GM10248 (cell line): Measurements from ENCODE around the gene SLC25A10.

Source experiments
- CTCF ChIA-PET: fragments of 300-600 bp; sonication (Branson Sonifier 250); formaldehyde crosslinking; extraction: SDS; loops from one replicate; lab custom pipeline; 2021; ENCODE audit warnings: antibody characterized with exemption; lab: Yijun Ruan, JAX
- POLR2A ChIA-PET: fragments of 350-650 bp; sonication (Branson Sonifier 250); formaldehyde crosslinking; extraction: SDS; loops from one replicate; lab custom pipeline; 2020; ENCODE audit warnings: antibody characterized with exemption; lab: Yijun Ruan, JAX
- DNase-seq: peaks from one replicate; pipeline ENCODE4 v3.0.0; 2012; ENCODE audit errors: extremely low spot score
- TF ChIP-seq, protein P1 (sequence below): IDR thresholded peaks from 2 replicates; pipeline ENCODE4 v1.5.1; 2012; ENCODE audit warnings: mild to moderate bottlenecking, low read depth; ENCODE audit errors: extremely low read depth, missing control alignments, control extremely low read depth

SLC25A10 gene

GRCh38 chr17:81690549-81690948, 21.5 kb upstream of the SLC25A10 start:
- DNase-seq: no peak
- TF ChIP-seq, protein P1, sequence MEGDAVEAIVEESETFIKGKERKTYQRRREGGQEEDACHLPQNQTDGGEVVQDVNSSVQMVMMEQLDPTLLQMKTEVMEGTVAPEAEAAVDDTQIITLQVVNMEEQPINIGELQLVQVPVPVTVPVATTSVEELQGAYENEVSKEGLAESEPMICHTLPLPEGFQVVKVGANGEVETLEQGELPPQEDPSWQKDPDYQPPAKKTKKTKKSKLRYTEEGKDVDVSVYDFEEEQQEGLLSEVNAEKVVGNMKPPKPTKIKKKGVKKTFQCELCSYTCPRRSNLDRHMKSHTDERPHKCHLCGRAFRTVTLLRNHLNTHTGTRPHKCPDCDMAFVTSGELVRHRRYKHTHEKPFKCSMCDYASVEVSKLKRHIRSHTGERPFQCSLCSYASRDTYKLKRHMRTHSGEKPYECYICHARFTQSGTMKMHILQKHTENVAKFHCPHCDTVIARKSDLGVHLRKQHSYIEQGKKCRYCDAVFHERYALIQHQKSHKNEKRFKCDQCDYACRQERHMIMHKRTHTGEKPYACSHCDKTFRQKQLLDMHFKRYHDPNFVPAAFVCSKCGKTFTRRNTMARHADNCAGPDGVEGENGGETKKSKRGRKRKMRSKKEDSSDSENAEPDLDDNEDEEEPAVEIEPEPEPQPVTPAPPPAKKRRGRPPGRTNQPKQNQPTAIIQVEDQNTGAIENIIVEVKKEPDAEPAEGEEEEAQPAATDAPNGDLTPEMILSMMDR: no peak
- ChIA-PET POLR2A (no interaction called here), CTCF (interaction anchor here (1.4 kb wide), 1 partner anchor 11 kb away, joined by 3 read pairs; no protein-coding TSS in a partner anchor)

GRCh38 chr17:81691196-81691595, 20.9 kb upstream of the SLC25A10 start:
- DNase-seq: no peak
- ChIA-PET CTCF (interaction anchor here (0.7 to 1.4 kb wide), 2 partner anchors 10 to 12 kb away, joined by 3 read pairs; partner anchors contain the start of gene MRPL12), POLR2A (no interaction called here)
- TF ChIP-seq, protein P1: no peak

DNA sequence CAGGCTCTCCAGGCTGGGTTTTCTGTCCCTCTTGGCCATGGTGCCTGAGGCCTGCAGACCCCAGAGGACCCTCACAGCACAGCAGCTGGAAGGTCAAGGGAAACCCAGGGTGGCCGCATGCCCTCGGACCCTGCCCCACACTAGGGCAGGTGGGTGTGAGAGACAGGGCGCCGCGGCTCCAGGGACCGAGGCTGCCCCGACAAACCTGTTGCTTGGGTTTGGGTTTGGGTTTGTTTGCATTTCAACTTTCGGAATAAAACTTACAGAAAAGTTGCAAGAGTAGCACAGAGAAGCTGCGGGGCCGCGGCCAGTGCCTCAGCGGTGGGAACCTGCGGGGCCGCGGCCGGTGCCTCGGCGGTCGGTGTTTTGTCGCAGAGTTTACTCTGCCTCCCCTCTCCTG, 20.5 kb upstream of the SLC25A10 start:
- TF ChIP-seq, protein P1: no peak
- no peak for DNase-seq
- POLR2A ChIA-PET: no interaction called here
- CTCF ChIA-PET: interaction anchor here (0.7 kb wide), 1 partner anchor 11 kb away, joined by 3 read pairs; the partner anchor contains the start of gene MRPL12

DNA sequence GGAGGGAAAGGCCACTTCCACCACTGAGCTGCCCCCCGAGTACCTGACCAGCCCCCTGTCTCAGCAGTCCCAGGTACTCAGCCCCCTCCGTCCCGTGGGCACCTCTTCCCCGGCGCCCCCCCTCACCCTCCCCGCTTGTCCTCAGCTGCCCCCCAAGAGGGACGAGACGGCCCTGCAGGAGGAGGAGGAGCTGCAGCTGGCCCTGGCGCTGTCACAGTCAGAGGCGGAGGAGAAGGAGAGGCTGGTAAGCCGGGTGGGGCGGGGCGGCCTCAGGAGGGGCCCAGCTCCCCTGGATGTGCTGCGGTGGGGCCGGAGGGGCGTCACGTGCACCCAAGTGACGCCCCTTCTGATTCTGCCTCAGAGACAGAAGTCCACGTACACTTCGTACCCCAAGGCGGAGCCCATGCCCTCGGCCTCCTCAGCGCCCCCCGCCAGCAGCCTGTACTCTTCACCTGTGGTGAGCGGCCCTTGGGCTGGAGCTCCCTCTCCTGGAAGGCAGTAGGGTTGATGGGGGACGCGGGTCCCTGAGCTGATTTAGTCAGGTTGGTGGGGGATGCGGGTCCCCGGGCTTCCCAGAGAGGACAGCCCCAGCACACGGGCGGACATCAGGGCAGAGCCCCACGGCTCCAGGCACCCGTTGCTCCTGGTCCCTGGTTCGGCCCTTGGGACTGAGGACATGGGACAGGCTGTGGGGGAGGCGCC, 18.4 kb upstream of the SLC25A10 start:
- DNase-seq: no peak
- ChIA-PET CTCF (interaction anchor here (1.5 kb wide), 1 partner anchor 9 kb away, joined by 4 read pairs; the partner anchor contains the start of gene MRPL12), POLR2A (interaction anchor here (1.0 kb wide), 1 partner anchor 16 kb away, joined by 3 read pairs; no protein-coding TSS in a partner anchor)
- TF ChIP-seq, protein P1: no peak

DNA sequence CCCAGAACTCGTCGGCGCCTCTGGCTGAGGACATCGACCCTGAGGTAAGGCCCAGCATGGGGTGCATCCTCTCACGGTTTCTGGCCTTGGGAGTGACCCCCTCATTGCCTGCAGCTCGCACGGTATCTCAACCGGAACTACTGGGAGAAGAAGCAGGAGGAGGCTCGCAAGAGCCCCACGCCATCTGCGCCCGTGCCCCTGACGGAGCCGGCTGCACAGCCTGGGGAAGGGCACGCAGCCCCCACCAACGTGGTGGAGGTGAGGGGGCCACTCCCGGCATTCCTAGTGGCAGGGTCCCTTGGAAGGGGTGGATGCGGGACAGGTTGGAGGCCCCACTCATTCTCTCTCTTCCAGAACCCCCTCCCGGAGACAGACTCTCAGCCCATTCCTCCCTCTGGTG, 17.3 kb upstream of the SLC25A10 start:
- no peak for DNase-seq
- ChIA-PET CTCF (no interaction called here), POLR2A (no interaction called here)
- TF ChIP-seq, protein P1: no peak

DNA sequence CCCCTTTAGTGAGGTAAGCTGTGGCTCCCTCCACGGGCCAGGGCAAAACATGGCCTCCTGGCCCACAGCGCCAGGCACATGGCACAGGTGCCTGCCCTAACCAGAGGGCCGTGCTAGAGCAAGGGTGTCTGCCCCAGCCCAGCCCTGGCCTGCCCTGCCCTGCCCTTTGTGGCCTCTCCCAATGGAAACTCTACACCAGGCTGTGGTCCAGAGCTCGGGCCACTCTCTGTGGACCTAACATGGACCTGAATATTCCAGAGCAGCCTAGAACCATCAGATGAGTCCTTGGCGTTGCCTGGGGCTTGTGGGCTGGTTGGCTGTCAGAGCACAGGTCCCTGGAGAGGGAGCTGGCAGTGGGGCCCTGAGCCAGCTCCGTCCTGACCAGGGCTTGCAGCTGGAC, 16.9 kb upstream of the SLC25A10 start:
- no peak for DNase-seq
- TF ChIP-seq, protein P1: no peak
- POLR2A ChIA-PET: no interaction called here
- CTCF ChIA-PET: no interaction called here
